ENCODE data around the gene TBC1D22A. TPM values are rescaled to one million over a fixed set of nuclear protein-coding genes. Genes with fewer than 3 reads are reported as not detected.

The TBC1D22A gene
- total RNA-seq, 1 donor from 2014 or later = 14.3 TPM

GRCh38 chr22:46934172-46934745, 171.8 kb downstream of the TBC1D22A start:
- Mint-ChIP-seq H3K9me3 (no peaks in the 10 kb centered on the region), H3K27ac (ENCODE audit: unreplicated experiment) (no peak overlapping the region), H3K4me3 (no peak overlapping the region), H3K27me3 (ENCODE audit: low read depth) (no peaks in the 10 kb centered on the region), H3K36me3 (ENCODE audit: low read depth) (peaks cover 2% of the 10 kb centered on the region), H3K4me1 (peaks cover 22% of the 10 kb centered on the region)
- DNase-seq (ENCODE audit: low read depth, low spot score) = no peak
- no peak for TF ChIP-seq CTCF (conservative IDR thresholded peaks at IDR 0.05)

- Mint-ChIP-seq H3K27ac (ENCODE audit: unreplicated experiment) (no peak overlapping the region), H3K4me3 (no peak overlapping the region), H3K36me3 (ENCODE audit: low read depth) (peaks cover 2% of the 10 kb centered on the region), H3K4me1 (peaks cover 22% of the 10 kb centered on the region), H3K27me3 (ENCODE audit: low read depth) (no peaks in the 10 kb centered on the region), H3K9me3 (no peaks in the 10 kb centered on the region)
- no peak for DNase-seq (ENCODE audit: low read depth, low spot score)
- TF ChIP-seq CTCF (conservative IDR thresholded peaks at IDR 0.05) = no peak
Measured at GRCh38 chr22:46934746-46935491, 172.5 kb downstream of the TBC1D22A start.

GRCh38 chr22:46935506-46936377, 173.3 kb downstream of the TBC1D22A start:
- Mint-ChIP-seq H3K36me3 (ENCODE audit: low read depth) (peaks cover 2% of the 10 kb centered on the region), H3K27me3 (ENCODE audit: low read depth) (no peaks in the 10 kb centered on the region), H3K27ac (ENCODE audit: unreplicated experiment) (no peak overlapping the region), H3K9me3 (no peaks in the 10 kb centered on the region), H3K4me3 (no peak overlapping the region), H3K4me1 (peaks cover 22% of the 10 kb centered on the region)
- peak; percentile 26 for DNase-seq (ENCODE audit: low read depth, low spot score)
- no peak for TF ChIP-seq CTCF (conservative IDR thresholded peaks at IDR 0.05)

GRCh38 chr22:46936378-46936903, 174.0 kb downstream of the TBC1D22A start:
- no peak overlapping the region for H3K27ac Mint-ChIP-seq (ENCODE audit: unreplicated experiment)

More at GRCh38 chr22:46936378-46936903, 174.0 kb downstream of the TBC1D22A start:
- Mint-ChIP-seq H3K36me3 (ENCODE audit: low read depth) (no peaks in the 10 kb centered on the region), H3K9me3 (no peaks in the 10 kb centered on the region), H3K4me3 (no peak overlapping the region), H3K4me1 (peaks cover 22% of the 10 kb centered on the region), H3K27me3 (ENCODE audit: low read depth) (no peaks in the 10 kb centered on the region)
- no peak for DNase-seq (ENCODE audit: low read depth, low spot score)
- no peak for TF ChIP-seq CTCF (conservative IDR thresholded peaks at IDR 0.05)

All from neural crest cell (in vitro differentiated cells).